ENCODE results near the gene PIGQ.

PIGQ gene

DNA sequence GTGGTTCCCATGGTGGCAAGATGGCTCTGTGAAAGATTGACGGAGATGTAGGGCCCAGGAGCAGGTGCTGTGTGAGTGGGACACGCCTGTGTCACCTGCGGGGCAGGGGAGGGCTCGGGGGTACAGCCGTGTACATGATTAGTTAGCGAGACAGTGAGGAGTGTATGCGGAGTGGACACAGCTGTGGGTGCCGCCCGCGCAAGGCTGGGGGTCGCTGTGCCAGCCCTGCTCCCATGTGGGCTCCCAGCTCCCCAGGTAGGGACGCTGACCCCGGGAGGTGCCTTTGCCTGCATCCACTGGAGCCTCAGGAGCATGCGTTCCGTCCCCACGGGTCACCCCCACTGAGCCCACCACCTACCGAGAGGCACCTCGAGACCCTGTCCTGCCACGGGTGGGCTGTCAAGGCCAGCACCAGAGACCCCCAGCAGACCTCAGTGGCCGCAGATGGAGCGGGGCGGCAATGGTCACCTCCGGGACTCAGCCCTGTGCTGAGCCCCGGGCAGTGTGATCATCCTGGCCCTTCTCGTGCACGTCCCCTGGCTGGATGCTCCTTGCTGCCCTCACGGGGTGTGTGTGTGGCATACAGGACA, 34.8 kb upstream of the PIGQ start:
- no peak for DNase-seq

DNA sequence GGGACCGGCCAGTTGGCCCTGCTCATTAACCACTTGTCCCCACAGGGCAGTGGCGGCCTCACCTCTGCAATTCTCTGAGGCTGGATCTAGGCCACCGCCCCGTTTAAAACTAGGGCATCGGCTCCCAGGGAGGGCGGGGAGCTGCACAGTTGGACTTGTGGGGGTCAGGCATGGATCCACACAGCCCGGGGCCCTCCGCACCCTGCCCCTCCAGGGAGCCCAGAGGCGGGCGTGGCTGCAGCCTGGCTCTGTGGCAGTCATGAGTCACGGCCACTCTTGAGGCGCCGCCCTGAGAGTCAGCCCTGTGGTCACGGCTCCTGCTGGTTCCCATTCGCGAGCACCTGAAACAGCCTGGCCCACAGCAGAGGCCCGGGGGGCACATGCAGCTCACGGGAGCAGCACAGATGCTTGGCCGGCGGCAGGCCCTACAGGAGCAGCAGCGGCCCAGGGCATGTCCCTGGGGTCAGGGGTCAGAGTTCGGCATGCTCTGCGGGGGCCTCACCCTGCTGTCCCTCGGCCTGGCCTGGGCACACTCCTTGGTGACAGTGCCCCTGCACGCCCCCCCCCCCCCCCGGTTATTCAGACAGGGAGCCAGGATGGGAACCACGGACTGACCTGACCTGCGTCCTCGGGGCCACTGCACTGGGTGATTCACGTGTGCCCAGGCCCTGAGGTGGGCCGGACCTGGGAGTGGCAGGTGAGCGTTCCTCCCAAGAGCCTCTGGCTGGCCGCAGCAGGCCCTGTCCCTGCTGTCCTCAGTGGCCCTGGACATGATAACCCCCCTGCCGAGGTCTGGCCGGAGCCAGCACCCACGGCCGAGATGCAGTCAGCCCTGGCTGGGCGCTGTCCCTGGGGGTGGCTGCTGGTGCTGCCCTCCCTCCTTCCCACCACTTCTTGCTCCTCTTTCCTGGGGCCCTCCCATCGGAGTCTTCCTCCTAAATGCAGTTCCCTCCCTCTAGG, 34.0 kb upstream of the PIGQ start:
- DNase-seq = no peak

DNA sequence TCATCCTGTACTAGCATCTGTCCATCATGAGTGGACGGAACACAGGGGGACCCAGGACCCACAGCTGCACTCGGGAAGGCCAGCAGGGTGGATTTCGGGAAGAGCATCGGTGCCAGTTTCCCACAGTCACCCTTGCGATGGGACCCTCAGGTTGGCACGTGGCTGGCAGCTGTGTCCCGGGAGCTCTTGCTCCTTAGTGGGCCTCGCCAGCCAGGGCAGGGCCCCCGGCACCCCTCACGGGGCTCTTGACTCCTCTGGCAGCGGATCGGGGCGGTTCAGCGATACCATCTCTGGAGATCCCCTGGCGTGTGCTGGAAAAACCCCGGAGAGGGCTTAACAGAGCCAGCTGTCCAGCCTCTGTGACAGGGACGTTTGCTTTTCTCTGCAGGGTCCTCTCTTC, 33.0 kb upstream of the PIGQ start:
- no peak for DNase-seq

DNA sequence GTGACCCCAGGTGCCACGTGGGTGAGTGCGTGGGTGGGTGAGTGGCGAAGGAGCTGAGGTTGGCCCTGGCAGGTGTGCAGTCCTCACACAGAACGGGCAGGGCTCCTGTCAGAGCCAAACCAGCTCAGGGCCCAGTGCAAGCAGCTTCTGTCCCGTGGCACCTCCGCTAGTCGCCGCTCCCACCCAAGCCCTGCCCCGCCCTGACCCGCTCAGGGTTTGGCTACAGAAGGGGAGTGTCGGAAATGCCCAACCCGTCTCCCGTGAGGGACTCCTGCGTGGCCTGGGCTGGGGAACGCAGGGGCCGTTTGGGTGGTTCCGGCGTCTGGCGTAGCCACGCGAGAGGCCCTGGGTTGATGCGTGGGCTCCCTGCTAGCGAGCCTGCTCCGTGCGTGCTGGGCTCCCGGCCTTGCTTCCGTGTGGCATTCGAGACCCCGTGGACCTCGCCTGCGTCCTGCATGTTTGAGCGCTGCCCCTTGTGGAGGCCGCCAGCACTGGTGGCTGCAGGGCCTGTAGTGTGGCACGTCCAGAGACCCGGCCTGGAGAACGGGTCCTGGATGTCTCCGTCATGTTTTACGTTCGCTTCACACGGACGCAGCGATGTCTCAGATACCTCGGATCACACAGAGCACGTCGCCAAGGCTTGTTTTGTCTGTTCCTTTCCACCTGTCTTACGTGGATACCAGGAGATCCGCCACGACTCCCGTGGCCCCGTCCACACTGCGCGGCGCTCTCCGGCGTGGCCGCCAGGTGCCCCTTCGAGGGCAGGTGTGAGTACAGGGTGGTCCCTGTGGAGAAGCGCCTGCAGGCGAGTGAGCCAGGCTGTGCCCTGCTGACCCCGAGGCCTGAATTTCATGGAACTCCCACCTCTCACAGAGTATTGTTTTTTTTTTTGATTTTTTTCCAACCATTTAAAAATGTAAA, 32.1 kb upstream of the PIGQ start:
- no peak for DNase-seq

DNA sequence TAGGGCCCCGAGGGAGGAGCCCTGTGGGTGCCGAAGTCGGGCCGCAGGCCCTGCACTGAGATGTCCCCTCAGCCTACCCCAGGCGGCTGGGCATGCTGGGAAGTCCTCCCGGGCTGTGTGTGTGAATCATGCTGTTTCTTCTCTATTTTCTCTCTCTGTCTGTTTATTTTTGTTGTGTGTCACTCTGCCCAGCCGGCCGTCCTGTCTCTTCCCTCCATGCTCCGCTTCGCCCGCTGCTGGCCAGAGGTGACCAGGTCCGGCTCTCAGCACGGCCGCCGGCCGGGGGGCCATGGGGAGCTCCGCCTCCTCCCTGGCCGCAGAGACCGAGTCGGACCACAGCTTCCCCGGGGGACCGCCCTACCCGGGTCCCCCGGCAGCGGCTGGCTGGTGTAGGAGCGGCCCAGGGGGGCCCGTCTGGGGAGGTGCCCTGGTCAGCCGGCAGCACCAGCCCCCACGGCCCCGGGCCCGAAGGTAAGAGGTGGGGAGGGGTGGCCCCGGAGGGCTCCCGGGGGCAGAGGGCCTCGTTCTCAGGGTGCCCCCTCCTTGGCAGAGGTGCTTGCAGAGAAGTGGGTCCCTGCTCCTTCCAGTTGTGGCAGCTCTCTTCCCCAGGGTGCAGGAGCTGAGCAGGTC, 29.8 kb upstream of the PIGQ start:
- DNase-seq = no peak

DNA sequence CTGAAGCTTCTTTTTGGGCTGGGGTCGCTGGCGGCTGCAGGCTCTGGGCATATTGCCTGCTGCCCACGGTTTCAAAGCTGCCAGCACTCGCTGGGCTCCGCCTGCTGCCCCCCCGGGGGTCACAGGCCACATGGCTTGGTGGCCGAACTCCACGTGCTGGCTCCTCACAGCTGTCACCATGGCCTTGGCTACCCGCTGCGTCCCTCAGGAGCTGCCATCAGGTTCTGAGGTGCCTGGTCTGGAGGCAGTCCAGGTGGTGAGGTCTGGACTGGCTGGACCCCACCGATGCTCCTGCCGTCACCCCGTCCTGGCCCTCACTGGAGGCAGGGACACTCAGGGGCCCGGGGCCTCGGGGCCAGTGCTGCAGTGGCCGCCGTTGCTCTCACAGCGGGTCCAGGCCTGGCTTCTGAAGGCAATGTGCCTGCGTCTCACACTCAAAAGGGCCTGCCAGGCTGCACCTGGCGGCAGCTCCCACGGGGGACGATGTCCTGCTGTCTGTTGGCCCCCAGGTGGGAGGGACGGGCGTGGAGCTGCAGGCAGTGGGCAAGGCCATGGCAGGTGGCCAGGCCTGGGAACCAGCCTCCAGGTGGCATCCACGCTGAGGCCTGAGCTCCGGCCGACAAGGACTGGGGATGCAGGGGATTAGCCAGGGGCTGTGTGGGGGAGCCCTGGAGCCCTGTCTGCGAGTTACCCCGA, 29.0 kb upstream of the PIGQ start:
- DNase-seq = no peak

DNA sequence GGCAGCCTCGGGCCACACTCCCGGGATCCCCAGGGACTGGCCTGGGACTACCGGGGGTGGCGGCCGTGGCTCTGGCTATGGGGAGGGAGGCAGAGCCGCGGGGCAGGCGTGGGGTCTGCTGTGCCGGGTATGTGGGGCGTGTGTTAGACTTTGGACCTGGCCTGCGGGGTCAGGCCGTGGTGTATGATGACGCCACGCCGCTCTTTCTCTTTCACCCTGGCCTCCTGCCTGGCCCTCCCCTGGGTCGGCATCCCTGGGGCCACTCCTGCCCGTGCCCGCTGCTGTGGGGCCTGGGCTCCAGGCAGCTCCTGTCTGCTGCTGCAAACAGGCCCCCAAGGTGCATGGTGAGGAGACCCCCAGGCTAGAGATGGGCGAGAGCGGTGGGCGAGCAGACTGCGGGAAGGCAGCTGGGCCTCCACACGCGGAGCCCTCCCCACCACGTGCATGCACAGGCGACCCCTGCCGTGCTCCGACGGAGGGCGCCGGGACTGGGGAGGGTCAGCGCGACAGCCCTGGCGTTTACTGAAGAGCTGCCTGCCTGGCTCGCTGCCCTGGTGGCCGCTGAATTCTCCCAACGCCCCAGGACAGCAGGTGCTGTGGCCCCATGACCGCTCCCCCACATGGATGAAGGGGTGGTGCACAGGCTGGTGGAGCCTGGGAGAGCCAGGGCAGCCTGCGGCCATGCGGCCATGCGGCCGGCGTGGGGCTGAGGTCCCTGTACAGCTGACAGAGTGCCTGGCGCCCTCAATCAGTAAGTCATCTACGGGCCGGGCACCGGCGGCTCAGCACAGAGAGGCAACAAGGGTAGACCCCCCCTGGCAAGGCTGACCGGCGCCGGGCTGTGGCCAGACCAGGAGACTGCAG, 26.2 kb upstream of the PIGQ start:
- DNase-seq = no peak

DNA sequence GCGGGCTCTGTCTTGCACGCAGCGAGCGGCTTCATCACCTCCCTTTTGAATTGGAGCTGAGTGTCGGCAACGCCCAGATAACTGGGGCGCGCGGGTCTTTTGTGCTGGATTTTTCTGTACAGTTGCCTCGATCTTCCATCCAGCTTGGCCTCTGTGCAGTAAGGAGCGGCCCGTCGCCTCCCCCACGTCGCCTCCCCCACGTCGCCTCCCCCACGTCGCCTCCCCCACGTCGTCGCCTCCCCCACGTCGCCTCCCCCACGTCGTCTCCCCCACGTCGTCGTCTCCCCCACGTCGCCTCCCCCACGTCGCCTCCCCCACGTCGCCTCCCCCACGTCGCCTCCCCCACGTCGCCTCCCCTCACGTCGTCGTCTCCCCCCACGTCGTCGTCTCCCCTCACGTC, 25.3 kb upstream of the PIGQ start:
- no peak for DNase-seq

DNA sequence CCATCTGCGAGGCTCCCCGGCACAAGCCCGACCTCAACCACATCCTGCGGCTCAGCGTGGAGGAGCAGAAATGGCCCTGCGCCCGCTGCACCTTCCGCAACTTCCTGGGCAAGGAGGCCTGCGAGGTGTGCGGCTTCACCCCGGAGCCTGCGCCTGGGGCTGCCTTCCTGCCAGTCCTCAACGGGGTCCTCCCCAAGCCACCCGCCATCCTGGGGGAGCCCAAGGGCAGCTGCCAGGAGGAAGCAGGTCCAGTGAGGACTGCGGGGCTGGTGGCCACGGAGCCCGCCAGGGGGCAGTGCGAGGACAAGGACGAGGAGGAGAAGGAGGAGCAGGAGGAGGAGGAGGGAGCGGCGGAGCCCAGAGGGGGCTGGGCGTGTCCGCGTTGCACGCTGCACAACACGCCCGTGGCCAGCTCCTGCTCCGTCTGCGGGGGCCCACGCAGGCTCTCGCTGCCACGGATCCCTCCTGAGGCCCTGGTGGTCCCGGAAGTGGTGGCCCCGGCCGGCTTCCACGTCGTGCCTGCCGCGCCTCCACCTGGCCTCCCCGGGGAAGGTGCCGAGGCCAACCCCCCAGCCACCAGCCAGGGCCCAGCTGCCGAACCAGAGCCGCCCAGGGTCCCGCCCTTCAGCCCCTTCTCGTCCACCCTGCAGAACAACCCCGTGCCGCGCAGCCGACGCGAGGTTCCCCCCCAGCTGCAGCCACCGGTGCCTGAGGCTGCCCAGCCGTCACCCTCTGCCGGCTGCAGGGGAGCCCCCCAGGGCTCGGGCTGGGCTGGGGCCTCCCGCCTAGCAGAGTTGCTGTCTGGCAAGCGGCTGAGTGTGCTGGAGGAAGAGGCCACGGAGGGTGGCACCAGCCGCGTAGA, 22.6 kb upstream of the PIGQ start:
- DNase-seq = no peak

DNA sequence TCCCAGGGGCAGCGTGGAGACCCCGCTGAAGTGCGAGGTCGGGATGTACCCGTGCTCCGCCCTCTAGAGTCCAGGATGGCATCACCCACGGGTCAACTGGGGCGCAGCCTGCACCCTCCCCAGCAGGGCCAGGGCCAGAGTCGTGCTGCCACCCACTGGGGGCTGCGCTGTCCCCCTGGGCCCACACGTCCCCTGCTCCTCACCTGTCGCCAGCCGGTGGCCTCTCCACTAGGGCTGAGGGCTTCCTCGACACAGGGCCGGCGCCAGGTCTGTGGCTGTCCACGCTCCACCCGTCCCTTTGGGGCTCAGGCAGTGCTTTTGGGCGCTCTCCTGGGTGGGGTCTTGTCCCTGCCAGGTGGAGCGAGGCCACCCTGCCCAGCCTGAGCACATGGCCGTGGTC, 21.2 kb upstream of the PIGQ start:
- DNase-seq = no peak

DNA sequence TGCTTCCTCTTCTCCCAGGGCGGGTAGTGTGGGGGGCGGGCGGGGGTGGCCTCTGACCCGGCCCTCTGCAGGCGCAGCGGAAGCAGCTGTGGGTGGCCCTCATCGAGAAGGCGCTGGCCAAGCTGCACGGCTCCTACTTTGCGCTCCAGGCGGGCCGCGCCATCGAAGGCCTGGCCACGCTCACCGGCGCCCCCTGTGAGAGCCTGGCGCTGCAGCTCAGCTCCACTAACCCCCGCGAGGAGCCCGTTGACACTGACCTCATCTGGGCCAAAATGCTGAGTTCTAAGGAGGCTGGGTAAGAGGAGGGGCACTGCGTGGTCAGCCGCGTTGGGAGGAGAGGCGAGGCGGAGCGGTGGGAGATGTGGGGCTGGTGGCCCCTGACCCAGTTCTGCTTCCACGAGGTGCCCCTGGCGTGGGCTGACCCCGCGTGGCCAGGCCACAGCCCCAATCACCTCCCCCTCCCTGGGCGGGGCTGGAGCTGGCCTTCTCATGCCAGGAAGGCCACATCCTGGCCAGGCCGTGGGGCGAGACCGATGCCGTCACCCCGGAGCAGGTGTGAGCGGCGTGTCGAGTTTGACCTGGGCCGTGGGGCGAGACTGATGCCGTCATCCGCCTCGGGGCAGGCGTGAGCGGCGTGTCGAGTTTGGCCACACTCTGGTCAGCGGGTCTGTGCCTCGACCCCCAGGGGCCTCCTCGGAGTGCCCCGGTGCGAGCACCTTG, 20.1 kb upstream of the PIGQ start:
- no peak for DNase-seq

DNA sequence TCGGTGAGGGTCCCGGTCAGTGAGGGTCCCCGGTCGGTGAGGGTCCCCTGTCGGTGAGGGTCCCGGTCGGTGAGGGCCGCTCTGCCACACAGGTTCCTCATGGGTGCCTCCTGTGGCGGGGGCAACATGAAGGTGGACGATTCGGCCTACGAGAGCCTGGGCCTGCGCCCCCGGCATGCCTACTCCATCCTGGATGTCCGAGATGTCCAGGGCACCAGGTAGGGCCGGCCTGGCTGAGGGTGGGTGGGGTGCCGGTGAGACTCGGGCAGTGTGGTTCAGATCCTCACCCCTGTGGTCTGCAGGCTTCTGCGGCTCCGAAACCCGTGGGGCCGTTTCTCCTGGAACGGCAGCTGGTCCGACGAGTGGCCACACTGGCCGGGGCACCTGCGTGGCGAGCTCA, 18.6 kb upstream of the PIGQ start:
- DNase-seq = no peak

DNA sequence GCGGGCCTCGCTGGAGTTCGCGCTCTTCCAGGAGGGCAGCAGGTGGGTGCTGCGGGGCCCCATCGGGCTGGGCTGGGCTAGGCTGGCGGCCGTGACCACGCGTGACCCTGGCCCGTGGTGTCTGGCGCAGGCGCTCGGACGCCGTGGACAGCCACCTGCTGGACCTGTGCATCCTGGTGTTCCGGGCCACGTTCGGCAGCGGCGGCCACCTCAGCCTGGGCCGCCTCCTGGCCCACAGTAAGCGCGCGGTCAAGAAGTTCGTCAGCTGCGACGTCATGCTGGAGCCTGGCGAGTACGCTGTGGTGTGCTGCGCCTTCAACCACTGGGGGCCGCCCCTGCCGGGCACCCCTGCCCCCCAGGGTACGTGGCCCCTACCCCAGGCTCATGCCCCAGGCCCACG, 17.6 kb upstream of the PIGQ start:
- no peak for DNase-seq

DNA sequence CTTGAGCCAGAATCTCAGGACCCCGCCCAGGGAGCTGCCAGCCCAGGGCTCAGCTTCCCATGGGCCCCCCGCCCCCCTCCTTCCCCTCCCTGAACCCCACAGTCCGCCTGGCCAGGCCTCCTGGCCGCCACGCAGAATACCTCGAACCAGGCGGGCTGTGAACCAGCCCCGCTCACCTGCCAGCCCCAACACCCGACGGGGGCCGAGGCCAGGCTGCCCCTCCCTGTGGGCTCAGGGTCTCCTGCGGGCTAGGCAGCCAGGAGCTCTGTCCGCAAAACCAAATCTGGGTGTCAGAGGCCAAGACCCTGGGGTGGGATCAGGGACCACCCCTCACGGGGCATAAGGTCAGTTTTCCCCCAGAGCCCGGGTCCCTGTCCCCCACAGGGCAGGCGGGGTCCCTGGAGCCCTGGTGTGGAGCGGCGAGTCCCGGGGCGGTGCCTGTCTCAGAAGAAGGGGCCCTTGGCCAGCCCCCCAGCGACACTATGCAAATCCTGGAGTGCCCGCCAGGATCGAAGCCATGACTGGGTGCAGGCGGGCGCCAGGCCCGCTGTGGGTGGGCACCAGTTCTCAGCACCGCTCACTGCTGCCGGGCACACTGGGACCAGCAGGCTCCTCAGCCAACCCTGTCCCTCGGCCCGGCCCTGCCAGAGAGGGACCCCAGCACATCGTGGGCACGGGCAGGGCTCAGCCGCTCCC, 16.0 kb upstream of the PIGQ start:
- DNase-seq = no peak

DNA sequence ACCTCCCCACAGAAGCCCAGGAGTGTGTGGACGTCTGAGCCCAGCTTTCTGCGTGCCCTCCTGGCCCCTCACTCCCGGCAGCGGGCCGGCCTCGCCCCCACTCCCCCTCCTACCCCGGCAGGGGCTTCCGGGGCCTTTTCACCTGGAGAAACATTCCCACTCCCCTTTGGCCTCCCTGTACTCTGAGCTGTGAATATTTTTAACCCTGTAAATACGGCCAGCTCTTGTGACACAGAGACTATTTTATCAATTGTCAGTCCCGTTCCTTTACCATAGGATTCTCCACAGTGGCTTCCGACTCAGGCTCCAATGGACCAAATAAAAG, 15.5 kb upstream of the PIGQ start:
- DNase-seq = no peak

DNA sequence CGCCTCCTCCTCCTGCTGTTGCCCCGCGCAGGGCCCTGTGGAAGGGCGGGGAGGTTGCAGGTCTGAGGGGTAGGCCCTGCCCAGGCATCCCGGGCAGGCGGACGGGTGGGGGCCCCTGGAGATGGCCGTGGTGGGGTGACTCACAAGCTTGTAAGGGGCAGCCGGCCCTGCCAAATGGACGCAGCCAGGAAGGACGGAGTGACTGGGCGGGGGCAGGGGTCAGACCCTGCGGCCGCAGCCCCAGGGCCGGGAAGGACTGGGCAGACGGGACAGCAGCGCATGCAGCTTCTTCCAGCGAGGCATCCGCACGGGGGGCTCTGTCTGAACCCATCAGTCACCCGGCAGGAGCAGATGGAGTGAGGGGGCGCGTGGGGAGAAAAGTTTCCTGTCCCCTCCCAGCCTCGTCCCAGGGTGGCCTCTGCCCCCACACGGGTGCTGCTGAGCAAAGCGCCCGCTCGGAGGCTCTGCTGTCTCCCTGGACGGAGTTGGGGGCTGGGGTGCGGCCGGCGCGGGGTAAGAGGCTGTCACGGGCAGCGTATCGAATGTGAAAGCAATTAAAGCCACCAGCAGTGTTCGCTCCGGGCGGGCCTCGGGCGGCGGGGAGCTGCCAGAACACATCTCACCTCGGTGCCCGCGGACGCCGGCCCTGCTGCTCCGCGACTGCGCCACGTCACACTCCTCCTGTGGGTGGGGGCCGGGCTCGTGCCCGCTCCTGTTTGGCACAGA, 15.0 kb upstream of the PIGQ start:
- DNase-seq = no peak

DNA sequence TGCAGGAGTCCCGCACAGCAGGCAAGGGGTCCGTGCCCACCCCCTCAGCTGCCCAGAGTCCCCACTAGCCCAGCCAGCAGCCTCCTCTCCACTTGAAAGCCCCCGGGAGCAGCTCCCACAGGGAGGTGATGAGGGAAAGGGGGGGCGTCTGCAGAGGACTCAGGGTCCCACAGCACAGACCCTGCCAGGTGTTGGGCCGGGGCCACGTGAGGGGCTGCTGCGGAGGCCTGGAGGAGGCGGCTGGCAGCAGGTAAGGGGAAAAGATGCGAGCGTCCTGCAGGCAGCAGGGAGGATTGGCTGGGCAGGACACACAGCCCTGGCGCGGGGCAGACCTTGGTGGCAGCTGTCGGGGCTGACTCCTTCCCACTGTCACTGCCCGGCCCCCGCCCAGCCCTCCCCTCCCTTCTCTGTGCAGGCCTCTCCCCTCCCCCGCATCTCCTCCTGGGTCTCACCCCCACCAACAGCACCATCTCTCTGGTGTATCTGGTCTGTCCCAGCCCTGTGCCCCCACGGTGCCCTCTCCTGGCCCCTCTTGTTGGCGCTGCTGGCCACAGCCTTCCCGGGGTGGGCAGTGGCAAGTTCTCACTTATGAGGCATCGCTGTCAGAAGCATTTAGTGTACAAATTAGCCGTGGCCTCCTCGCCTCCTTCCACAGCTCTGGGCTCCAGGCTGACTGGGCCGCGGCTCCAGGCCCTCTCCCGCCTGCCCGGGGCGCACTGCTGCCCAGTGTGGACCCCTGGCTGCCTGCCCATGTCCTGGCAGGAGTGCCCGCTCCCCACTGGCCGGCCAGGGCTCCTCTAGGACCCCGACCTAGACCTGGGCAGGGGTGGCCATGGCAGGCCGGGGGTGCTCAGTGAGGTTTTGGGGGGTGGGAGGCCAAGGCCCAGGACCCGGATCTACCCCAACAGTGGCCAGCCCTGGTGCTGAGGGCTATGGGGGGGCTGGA, 14.0 kb upstream of the PIGQ start:
- no peak for DNase-seq
